Keratinocyte (primary cell): Measurements from ENCODE around the gene CDYL.

Experiments
- EZH2 ChIP-seq: IDR thresholded peaks from one replicate; pipeline ENCODE4 v1.6.1; 2012; ENCODE audit warnings: inconsistent platforms, mild to moderate bottlenecking, low read length, moderate library complexity
- TF ChIP-seq, protein P1 (sequence below), 3 experiments: IDR thresholded peaks in 1 of 3; conservative IDR thresholded peaks in 1 of 3; optimal IDR thresholded peaks in 1 of 3; 2 replicates in 2 of 3; 3 replicates in 1 of 3; pipeline versions ENCODE3 to v1.5.1; 2011; ENCODE audit warnings: low read length in 3 of 3, mild to moderate bottlenecking in 3 of 3, moderate library complexity in 2 of 3, control low read depth in 1 of 3, inconsistent platforms in 1 of 3; ENCODE audit not compliant: insufficient read depth in 2 of 3; ENCODE audit errors: extremely low read depth in 1 of 3

- no peak for TF ChIP-seq EZH2
- TF ChIP-seq, protein P1, sequence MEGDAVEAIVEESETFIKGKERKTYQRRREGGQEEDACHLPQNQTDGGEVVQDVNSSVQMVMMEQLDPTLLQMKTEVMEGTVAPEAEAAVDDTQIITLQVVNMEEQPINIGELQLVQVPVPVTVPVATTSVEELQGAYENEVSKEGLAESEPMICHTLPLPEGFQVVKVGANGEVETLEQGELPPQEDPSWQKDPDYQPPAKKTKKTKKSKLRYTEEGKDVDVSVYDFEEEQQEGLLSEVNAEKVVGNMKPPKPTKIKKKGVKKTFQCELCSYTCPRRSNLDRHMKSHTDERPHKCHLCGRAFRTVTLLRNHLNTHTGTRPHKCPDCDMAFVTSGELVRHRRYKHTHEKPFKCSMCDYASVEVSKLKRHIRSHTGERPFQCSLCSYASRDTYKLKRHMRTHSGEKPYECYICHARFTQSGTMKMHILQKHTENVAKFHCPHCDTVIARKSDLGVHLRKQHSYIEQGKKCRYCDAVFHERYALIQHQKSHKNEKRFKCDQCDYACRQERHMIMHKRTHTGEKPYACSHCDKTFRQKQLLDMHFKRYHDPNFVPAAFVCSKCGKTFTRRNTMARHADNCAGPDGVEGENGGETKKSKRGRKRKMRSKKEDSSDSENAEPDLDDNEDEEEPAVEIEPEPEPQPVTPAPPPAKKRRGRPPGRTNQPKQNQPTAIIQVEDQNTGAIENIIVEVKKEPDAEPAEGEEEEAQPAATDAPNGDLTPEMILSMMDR (optimal IDR thresholded peaks at IDR 0.05 in 1 of 3, IDR thresholded peaks at IDR 0.05 in 1 of 3, conservative IDR thresholded peaks at IDR 0.05 in 1 of 3; ENCODE audit: extremely low read depth in 1 of 3, insufficient read depth in 2 of 3, low read length in 3 of 3), result no peak
Observed at GRCh38 chr6:4751823-4752464, 24.3 kb upstream of the CDYL start.
